Aorta (tissue), 5 donors: ENCODE results near the gene PAX4. TPM values are rescaled to one million over a fixed set of nuclear protein-coding genes. Genes with fewer than 3 reads are reported as not detected.

Source experiments
- ATAC-seq: fragments of 200-7000 bp; cut with Tn5 transposase; one replicate; pipeline ENCODE4 v1.9.1; 2022; ENCODE audit warnings: moderate library complexity; ENCODE audit not compliant: low FRiP score
- DNase-seq, 2 donors: peaks; one replicate each; pipeline ENCODE4 v3.0.0-alpha.2; 2020
- H3K27ac ChIP-seq, 2 donors: one replicate each; pipeline ENCODE4 v1.5.1; 2013; ENCODE audit warnings: low read length in 2 of 2, mild to moderate bottlenecking in 2 of 2, moderate library complexity in 2 of 2, control low read depth in 1 of 2, inconsistent platforms in 1 of 2, low read depth in 1 of 2
- H3K27me3 ChIP-seq, 2 donors: one replicate each; pipeline ENCODE4 v1.6.1; 2013; ENCODE audit warnings: control low read depth in 1 of 2, low read length in 1 of 2, mild to moderate bottlenecking in 1 of 2, moderate library complexity in 1 of 2; ENCODE audit not compliant: insufficient read depth in 2 of 2, control insufficient read depth in 1 of 2
- H3K36me3 ChIP-seq, 2 donors: one replicate each; pipeline ENCODE4 v1.6.1; 2013; ENCODE audit warnings: control low read depth in 1 of 2, low read length in 1 of 2, mild to moderate bottlenecking in 1 of 2; ENCODE audit not compliant: insufficient read depth in 2 of 2, control insufficient read depth in 1 of 2
- H3K4me1 ChIP-seq, 2 donors: one replicate each; pipeline ENCODE4 v1.6.1; 2013; ENCODE audit warnings: low read length in 2 of 2, control low read depth in 1 of 2, mild to moderate bottlenecking in 1 of 2, moderate library complexity in 1 of 2; ENCODE audit not compliant: insufficient read depth in 2 of 2, control insufficient read depth in 1 of 2
- H3K4me3 ChIP-seq, 2 donors: one replicate each; pipeline ENCODE4 v1.5.1; 2013; ENCODE audit warnings: low read length in 2 of 2, control low read depth in 1 of 2, mild to moderate bottlenecking in 1 of 2
- H3K9me3 ChIP-seq: one replicate; pipeline ENCODE4 v1.6.1; 2013; ENCODE audit warnings: mild to moderate bottlenecking, low read length; ENCODE audit not compliant: control insufficient read depth
- WGBS, 2 donors: extraction: QIAGEN DNeasy Blood & Tissue Kit; methylation state at CpG; one replicate each; pipeline ENCODE4 v1.1.7; 2013; 5-methylcytosine and 5-hydroxymethylcytosine counted together
- intact Hi-C, 2 donors: fragments of 100-400 bp; cut with DNase I; formaldehyde crosslinking; loops; one replicate each; pipeline versions ENCODE4 v1.14.2 to v1.15.0; 2022
- long read RNA-seq, 2 donors: library from polyadenylated mRNA; unstranded; transcript quantifications; one replicate each; pipeline ENCODE4 v2.0.0, GENCODE V29; 2020 to 2021
- polyA plus RNA-seq, 2 donors: library from polyadenylated mRNA; stranded (reverse); fragments of 200-250 nt; gene quantifications; one replicate each; pipeline ENCODE4 v1.2.3, GENCODE V29; 2013
- total RNA-seq, 2 donors: library from RNA; stranded (reverse); fragmentation: NEBNext Ultra II Directional; extraction: Animal tissue kit (Norgen Biotek cat#: 25700); gene quantifications; one replicate each; pipeline ENCODE4 v1.2.1, GENCODE V29; 2021
- donor health status: healthy with polysubstance abuse.
- donor health status: Bipolar disorder and iron deficiency.
- donor health status: DM: no; HTN: no; CAD: no.
- donor health status: DM: no; HTN: no; CAD: no.
- donor health status: DM: yes; HTN: yes; CAD: no.

Gene PAX4
- total RNA-seq (not detected), polyA plus RNA-seq (not detected)
- long read RNA-seq, donor 1 = 0 reads
- long read RNA-seq, donor 2 = 0 reads

- H3K4me1 ChIP-seq = no peaks in the 10 kb centered on the region
- no peaks in the 10 kb centered on the region for H3K9me3 ChIP-seq
- DNase-seq (no peak), ATAC-seq (no peak)
- H3K4me3 ChIP-seq = no peak within 1 kb of the TSS
- intact Hi-C loops = no loop called here
- H3K36me3 ChIP-seq = no peaks in the 10 kb centered on the region
- peaks cover 0 to 3% of the 10 kb centered on the region in 2 donors for H3K27me3 ChIP-seq
- 50 to 52% methylated on average over 2 of the region's 2 CpGs for WGBS, 2 donors
- no peak within 1 kb of the TSS for H3K27ac ChIP-seq
Observed at GRCh38 chr7:127618042-127618441, at the start of gene PAX4. TSS of gene PAX4 (minus strand) at chr7:127618142. CDS start at chr7:127615928, 2,214 bp downstream.

GRCh38 chr7:127667017-127667670 is 49.2 kb upstream of the PAX4 start:
- Histone ChIP-seq H3K27me3 (no peaks in the 10 kb centered on the region), H3K27ac (no peak overlapping the region), H3K36me3 (peaks cover 0 to 2% of the 10 kb centered on the region in 2 donors), H3K9me3 (no peaks in the 10 kb centered on the region), H3K4me3 (no peak overlapping the region), H3K4me1 (peaks cover 0 to 7% of the 10 kb centered on the region in 2 donors)
- 66 to 78% methylated on average over 3 of the region's 3 CpGs for whole genome bisulfite sequencing, 2 donors
- intact Hi-C loops = no loop called here
- ATAC-seq = no peak
- DNase-seq = no peak

- no peak overlapping the region for H3K4me3 ChIP-seq
- H3K9me3 ChIP-seq = no peaks in the 10 kb centered on the region
- peaks cover 0 to 7% of the 10 kb centered on the region in 2 donors for H3K4me1 ChIP-seq
- no peak for ATAC-seq
- DNase-seq = no peak
- peaks cover 0 to 2% of the 10 kb centered on the region in 2 donors for H3K36me3 ChIP-seq
- intact Hi-C loops = no loop called here
- no peak overlapping the region for H3K27ac ChIP-seq
- 77 to 80% methylated on average over 4 of the region's 4 CpGs for WGBS, 2 donors
- H3K27me3 ChIP-seq = no peaks in the 10 kb centered on the region
Observed at GRCh38 chr7:127666602-127667001, 48.7 kb upstream of the PAX4 start.

- H3K4me1 ChIP-seq = peaks cover 0 to 7% of the 10 kb centered on the region in 2 donors
- ATAC-seq = no peak
- no peaks in the 10 kb centered on the region for H3K9me3 ChIP-seq
- H3K36me3 ChIP-seq = peaks cover 0 to 2% of the 10 kb centered on the region in 2 donors
- 73 to 83% methylated on average over 7 of the region's 7 CpGs for WGBS, 2 donors
- H3K4me3 ChIP-seq = no peak overlapping the region
- no peak overlapping the region for H3K27ac ChIP-seq
- no peak for DNase-seq
- intact Hi-C loops = no loop called here
- H3K27me3 ChIP-seq = no peaks in the 10 kb centered on the region
Observed at GRCh38 chr7:127665922-127666321, 48.0 kb upstream of the PAX4 start.

GRCh38 chr7:127658970-127659630 is 41.2 kb upstream of the PAX4 start:
- 74% methylated on average over 3 of the region's 3 CpGs for WGBS, 2 donors
- Histone ChIP-seq H3K9me3 (no peaks in the 10 kb centered on the region), H3K27me3 (no peaks in the 10 kb centered on the region), H3K4me1 (no peaks in the 10 kb centered on the region), H3K4me3 (no peak overlapping the region), H3K27ac (no peak overlapping the region), H3K36me3 (no peaks in the 10 kb centered on the region)
- ATAC-seq (no peak), DNase-seq (no peak)
- intact Hi-C loops = no loop called here

GRCh38 chr7:127657500-127657899 is 39.6 kb upstream of the PAX4 start:
- Histone ChIP-seq H3K9me3 (no peaks in the 10 kb centered on the region), H3K27ac (no peak overlapping the region), H3K27me3 (no peaks in the 10 kb centered on the region), H3K4me1 (no peaks in the 10 kb centered on the region), H3K36me3 (no peaks in the 10 kb centered on the region), H3K4me3 (no peak overlapping the region)
- ATAC-seq = no peak
- intact Hi-C loops = no loop called here
- DNase-seq = no peak
- 81 to 86% methylated on average over 3 of the region's 3 CpGs for WGBS, 2 donors

GRCh38 chr7:127655720-127656119 is 37.8 kb upstream of the PAX4 start:
- Histone ChIP-seq H3K4me1 (no peaks in the 10 kb centered on the region), H3K36me3 (no peaks in the 10 kb centered on the region), H3K9me3 (no peaks in the 10 kb centered on the region), H3K4me3 (no peak overlapping the region), H3K27ac (no peak overlapping the region), H3K27me3 (no peaks in the 10 kb centered on the region)
- ATAC-seq (no peak), DNase-seq (no peak)
- intact Hi-C loops = no loop called here
- whole genome bisulfite sequencing, 2 donors = 74 to 75% methylated on average over 2 of the region's 2 CpGs

- no peak for ATAC-seq
- H3K4me1 ChIP-seq = no peaks in the 10 kb centered on the region
- DNase-seq = no peak
- WGBS, 2 donors = 49 to 52% methylated on average over 5 of the region's 5 CpGs
- no peaks in the 10 kb centered on the region for H3K27me3 ChIP-seq
- intact Hi-C loops = loop anchor here in 1 of 2 donors (5.0 kb wide), 1 partner anchor 67 kb away; the partner anchor contains the start of genes ARF5 and GCC1
- no peak overlapping the region for H3K4me3 ChIP-seq
- H3K27ac ChIP-seq = no peak overlapping the region
- no peaks in the 10 kb centered on the region for H3K36me3 ChIP-seq
- no peaks in the 10 kb centered on the region for H3K9me3 ChIP-seq
Observed at GRCh38 chr7:127654404-127655394, 36.8 kb upstream of the PAX4 start.
